ENCODE data around the gene SET. TPM values are rescaled to one million over a fixed set of nuclear protein-coding genes. Genes with fewer than 3 reads are reported as not detected.

Gene SET
- total RNA-seq, 2 donors from 2014 or later, result 762 to 795 TPM

DNA sequence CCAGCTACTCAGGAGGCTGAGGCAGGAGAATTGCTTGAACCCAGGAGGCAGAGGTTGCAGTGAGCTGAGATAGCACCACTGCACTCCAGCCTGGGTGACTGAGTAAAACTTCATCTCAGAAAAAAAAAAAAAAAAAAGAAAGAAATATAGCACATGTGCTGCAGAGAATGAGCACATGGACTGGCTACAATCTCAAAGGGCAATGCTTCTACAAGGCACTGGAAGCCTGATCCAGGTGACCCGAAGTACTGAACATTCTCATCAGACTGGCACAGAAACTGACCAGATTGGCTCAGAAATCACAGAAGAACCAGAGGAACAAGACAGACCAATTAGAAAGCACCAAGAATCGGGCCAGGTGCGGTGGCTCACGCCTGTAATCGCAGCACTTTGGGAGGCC lies 37.2 kb upstream of the SET start:
- peaks cover 2% of the 10 kb centered on the region for H3K4me1 Mint-ChIP-seq
- H3K4me3 Mint-ChIP-seq, result no peak overlapping the region
- H3K27ac ChIP-seq (ENCODE audit: low read depth, low read length), result no peak overlapping the region
- 90 to 93% methylated on average over 4 to 5 of the region's 5 CpGs for WGBS, 2 experiments (ENCODE audit: insufficient coverage in 1 of 2, insufficient read length in 1 of 2)
- no peak overlapping the region for H3K9ac ChIP-seq (ENCODE audit: extremely low read depth, low read length, poor library complexity, severe bottlenecking)
- peaks cover 4% of the 10 kb centered on the region for H3K36me3 ChIP-seq (ENCODE audit: control insufficient read depth, insufficient read depth, low read length)
- H3K36me3 Mint-ChIP-seq (ENCODE audit: low read depth), result peaks cover 14% of the 10 kb centered on the region
- TF ChIP-seq, protein P1, sequence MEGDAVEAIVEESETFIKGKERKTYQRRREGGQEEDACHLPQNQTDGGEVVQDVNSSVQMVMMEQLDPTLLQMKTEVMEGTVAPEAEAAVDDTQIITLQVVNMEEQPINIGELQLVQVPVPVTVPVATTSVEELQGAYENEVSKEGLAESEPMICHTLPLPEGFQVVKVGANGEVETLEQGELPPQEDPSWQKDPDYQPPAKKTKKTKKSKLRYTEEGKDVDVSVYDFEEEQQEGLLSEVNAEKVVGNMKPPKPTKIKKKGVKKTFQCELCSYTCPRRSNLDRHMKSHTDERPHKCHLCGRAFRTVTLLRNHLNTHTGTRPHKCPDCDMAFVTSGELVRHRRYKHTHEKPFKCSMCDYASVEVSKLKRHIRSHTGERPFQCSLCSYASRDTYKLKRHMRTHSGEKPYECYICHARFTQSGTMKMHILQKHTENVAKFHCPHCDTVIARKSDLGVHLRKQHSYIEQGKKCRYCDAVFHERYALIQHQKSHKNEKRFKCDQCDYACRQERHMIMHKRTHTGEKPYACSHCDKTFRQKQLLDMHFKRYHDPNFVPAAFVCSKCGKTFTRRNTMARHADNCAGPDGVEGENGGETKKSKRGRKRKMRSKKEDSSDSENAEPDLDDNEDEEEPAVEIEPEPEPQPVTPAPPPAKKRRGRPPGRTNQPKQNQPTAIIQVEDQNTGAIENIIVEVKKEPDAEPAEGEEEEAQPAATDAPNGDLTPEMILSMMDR (conservative IDR thresholded peaks at IDR 0.05), result no peak
- H3K9me3 ChIP-seq (ENCODE audit: control insufficient read depth, low read length), result no peaks in the 10 kb centered on the region
- H3K4me1 ChIP-seq (ENCODE audit: control insufficient read depth, insufficient read depth, low read length), result no peaks in the 10 kb centered on the region
- H3K9me3 Mint-ChIP-seq, result no peaks in the 10 kb centered on the region
- no peak overlapping the region for H3K4me3 ChIP-seq (ENCODE audit: low read length)
- H3K27ac Mint-ChIP-seq, result peak overlapping the region; percentile 22
- no peaks in the 10 kb centered on the region for H3K27me3 ChIP-seq (ENCODE audit: control insufficient read depth, insufficient read depth, low read length, poor library complexity, severe bottlenecking)
- no peaks in the 10 kb centered on the region for H3K27me3 Mint-ChIP-seq (ENCODE audit: insufficient read depth)
- DNase-seq, result no peak

- DNase-seq, result no peak
- 96 to 100% methylated on average over 7 to 8 of the region's 8 CpGs for WGBS, 2 experiments (ENCODE audit: insufficient coverage in 1 of 2, insufficient read length in 1 of 2)
These were observed 35.1 kb upstream of the SET start for GRCh38 chr9:128653908-128654307.

GRCh38 chr9:128654481-128654880 lies 34.5 kb upstream of the SET start:
- H3K36me3 ChIP-seq (ENCODE audit: control insufficient read depth, insufficient read depth, low read length), result no peaks in the 10 kb centered on the region
- Mint-ChIP-seq H3K4me1 (peaks cover 2% of the 10 kb centered on the region), H3K27ac (peak overlapping the region; percentile 24), H3K4me3 (peak overlapping the region; percentile 70), H3K9me3 (no peaks in the 10 kb centered on the region), H3K36me3 (ENCODE audit: low read depth) (peaks cover 11% of the 10 kb centered on the region), H3K27me3 (ENCODE audit: insufficient read depth) (no peaks in the 10 kb centered on the region)
- no peak overlapping the region for H3K9ac ChIP-seq (ENCODE audit: extremely low read depth, low read length, poor library complexity, severe bottlenecking)
- H3K27ac ChIP-seq (ENCODE audit: low read depth, low read length), result no peak overlapping the region
- no peak for DNase-seq
- H3K4me1 ChIP-seq (ENCODE audit: control insufficient read depth, insufficient read depth, low read length), result no peaks in the 10 kb centered on the region
- WGBS, 2 experiments (ENCODE audit: insufficient coverage in 1 of 2, insufficient read length in 1 of 2), result 91 to 94% methylated on average over 1 of the region's 1 CpG
- TF ChIP-seq, protein P1 (conservative IDR thresholded peaks at IDR 0.05), result no peak
- no peaks in the 10 kb centered on the region for H3K27me3 ChIP-seq (ENCODE audit: control insufficient read depth, insufficient read depth, low read length, poor library complexity, severe bottlenecking)
- H3K9me3 ChIP-seq (ENCODE audit: control insufficient read depth, low read length), result no peaks in the 10 kb centered on the region
- H3K4me3 ChIP-seq (ENCODE audit: low read length), result no peak overlapping the region

More at GRCh38 chr9:128653908-128654307, 35.1 kb upstream of the SET start:
- Histone ChIP-seq H3K9ac (ENCODE audit: extremely low read depth, low read length, poor library complexity, severe bottlenecking) (no peak overlapping the region), H3K4me3 (ENCODE audit: low read length) (no peak overlapping the region), H3K27ac (ENCODE audit: low read depth, low read length) (no peak overlapping the region), H3K4me1 (ENCODE audit: control insufficient read depth, insufficient read depth, low read length) (no peaks in the 10 kb centered on the region), H3K9me3 (ENCODE audit: control insufficient read depth, low read length) (no peaks in the 10 kb centered on the region), H3K36me3 (ENCODE audit: control insufficient read depth, insufficient read depth, low read length) (no peaks in the 10 kb centered on the region), H3K27me3 (ENCODE audit: control insufficient read depth, insufficient read depth, low read length, poor library complexity, severe bottlenecking) (no peaks in the 10 kb centered on the region)
- TF ChIP-seq, protein P1 (conservative IDR thresholded peaks at IDR 0.05), result no peak
- Mint-ChIP-seq H3K36me3 (ENCODE audit: low read depth) (peaks cover 11% of the 10 kb centered on the region), H3K27me3 (ENCODE audit: insufficient read depth) (no peaks in the 10 kb centered on the region), H3K9me3 (no peaks in the 10 kb centered on the region), H3K4me3 (no peak overlapping the region), H3K27ac (no peak overlapping the region), H3K4me1 (peaks cover 2% of the 10 kb centered on the region)
